ENCODE data around the gene FLOT2. TPM values are rescaled to one million over a fixed set of nuclear protein-coding genes. Genes with fewer than 3 reads are reported as not detected.
A peak's percentile ranks its signal among the peaks of the same experiment; 100 is the strongest.

Gene FLOT2
- polyA plus RNA-seq, 2 donors = 33.0 to 52.3 TPM

GRCh38 chr17:28864991-28865849 is 32.3 kb downstream of the FLOT2 start:
- H3K27me3 ChIP-seq (ENCODE audit: control insufficient read depth in 1 of 2, insufficient read depth in 2 of 2, low read length in 2 of 2) = no peaks in the 10 kb centered on the region
- no peaks in the 10 kb centered on the region for H3K4me1 ChIP-seq (ENCODE audit: control insufficient read depth in 2 of 2, insufficient read depth in 2 of 2, low read length in 1 of 2)
- no peak overlapping the region for H3K27ac ChIP-seq (ENCODE audit: low read depth in 2 of 2, low read length in 1 of 2)
- no peak overlapping the region for H3K4me3 ChIP-seq (ENCODE audit: low read depth in 1 of 2, low read length in 2 of 2)
- no peaks in the 10 kb centered on the region for H3K9me3 ChIP-seq (ENCODE audit: control insufficient read depth in 2 of 2, insufficient read depth in 1 of 2, low read depth in 1 of 2, low read length in 1 of 2)
- peaks cover 6 to 11% of the 10 kb centered on the region in 2 donors for H3K36me3 ChIP-seq (ENCODE audit: control insufficient read depth in 2 of 2, insufficient read depth in 2 of 2, low read length in 1 of 2)
- WGBS, 2 donors = 73 to 82% methylated on average over 10 to 11 of the region's 11 CpGs

- Histone ChIP-seq H3K27ac (ENCODE audit: low read depth in 2 of 2, low read length in 1 of 2) (no peak overlapping the region), H3K9me3 (ENCODE audit: control insufficient read depth in 2 of 2, insufficient read depth in 1 of 2, low read depth in 1 of 2, low read length in 1 of 2) (no peaks in the 10 kb centered on the region), H3K36me3 (ENCODE audit: control insufficient read depth in 2 of 2, insufficient read depth in 2 of 2, low read length in 1 of 2) (peaks cover 6 to 13% of the 10 kb centered on the region in 2 donors), H3K27me3 (ENCODE audit: control insufficient read depth in 1 of 2, insufficient read depth in 2 of 2, low read length in 2 of 2) (no peaks in the 10 kb centered on the region), H3K4me3 (ENCODE audit: low read depth in 1 of 2, low read length in 2 of 2) (no peak overlapping the region), H3K4me1 (ENCODE audit: control insufficient read depth in 2 of 2, insufficient read depth in 2 of 2, low read length in 1 of 2) (no peaks in the 10 kb centered on the region)
- WGBS, 2 donors = 91 to 96% methylated on average over 1 of the region's 1 CpG
Observed at GRCh38 chr17:28863953-28864352, 33.6 kb downstream of the FLOT2 start.

- Histone ChIP-seq H3K27me3 (ENCODE audit: control insufficient read depth in 1 of 2, insufficient read depth in 2 of 2, low read length in 2 of 2) (no peaks in the 10 kb centered on the region), H3K9me3 (ENCODE audit: control insufficient read depth in 2 of 2, insufficient read depth in 1 of 2, low read depth in 1 of 2, low read length in 1 of 2) (no peaks in the 10 kb centered on the region), H3K36me3 (ENCODE audit: control insufficient read depth in 2 of 2, insufficient read depth in 2 of 2, low read length in 1 of 2) (peaks cover 9 to 19% of the 10 kb centered on the region in 2 donors), H3K4me3 (ENCODE audit: low read depth in 1 of 2, low read length in 2 of 2) (no peak overlapping the region), H3K4me1 (ENCODE audit: control insufficient read depth in 2 of 2, insufficient read depth in 2 of 2, low read length in 1 of 2) (no peaks in the 10 kb centered on the region), H3K27ac (ENCODE audit: low read depth in 2 of 2, low read length in 1 of 2) (no peak overlapping the region)
- WGBS, 2 donors = 94 to 96% methylated on average over 3 of the region's 3 CpGs
Observed at GRCh38 chr17:28862561-28862960, 35.0 kb downstream of the FLOT2 start.

DNA sequence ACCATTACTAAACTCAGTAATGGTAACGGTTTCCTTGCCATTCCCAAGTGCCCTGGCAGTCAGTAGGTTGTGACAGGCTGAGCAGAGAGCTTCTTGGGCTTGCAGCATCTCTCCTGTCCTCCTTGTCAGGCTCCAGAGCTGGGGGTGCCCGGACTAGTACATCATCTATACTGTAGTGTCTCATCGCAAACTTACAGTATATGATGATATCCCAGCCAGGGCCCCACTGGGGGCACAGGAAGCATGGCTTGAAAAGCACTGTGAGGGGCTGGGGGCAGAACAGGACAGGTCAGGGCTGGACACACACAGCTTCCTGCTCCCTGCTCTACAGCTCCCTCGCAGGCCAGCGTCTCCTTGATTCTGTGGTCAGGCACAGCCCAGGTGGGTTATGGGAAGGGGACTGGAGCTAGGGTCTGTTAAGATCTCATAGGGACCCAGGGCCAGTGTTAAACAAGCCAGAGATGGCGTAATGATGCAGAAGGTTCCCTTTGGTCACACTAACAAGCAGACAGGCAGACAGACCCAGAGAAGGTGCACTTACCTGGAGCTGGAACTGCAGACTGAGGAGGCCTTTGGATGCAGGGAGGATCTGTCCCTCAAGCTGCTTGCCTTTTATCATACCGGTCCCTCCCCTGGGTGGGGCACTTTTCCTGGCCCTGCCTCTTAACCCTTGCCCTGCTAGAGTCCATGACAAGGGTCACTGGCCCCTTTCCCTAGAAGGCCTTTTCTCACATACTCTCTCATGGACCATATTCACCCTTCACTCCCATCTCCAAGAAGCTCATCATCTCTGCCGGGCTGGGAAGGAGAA is 35.9 kb downstream of the FLOT2 start:
- Histone ChIP-seq H3K27me3 (ENCODE audit: control insufficient read depth in 1 of 2, insufficient read depth in 2 of 2, low read length in 2 of 2) (no peaks in the 10 kb centered on the region), H3K4me3 (ENCODE audit: low read depth in 1 of 2, low read length in 2 of 2) (no peak overlapping the region), H3K36me3 (ENCODE audit: control insufficient read depth in 2 of 2, insufficient read depth in 2 of 2, low read length in 1 of 2) (peaks cover 9 to 19% of the 10 kb centered on the region in 2 donors), H3K27ac (ENCODE audit: low read depth in 2 of 2, low read length in 1 of 2) (no peak overlapping the region), H3K4me1 (ENCODE audit: control insufficient read depth in 2 of 2, insufficient read depth in 2 of 2, low read length in 1 of 2) (no peaks in the 10 kb centered on the region), H3K9me3 (ENCODE audit: control insufficient read depth in 2 of 2, insufficient read depth in 1 of 2, low read depth in 1 of 2, low read length in 1 of 2) (no peaks in the 10 kb centered on the region)
- 70 to 73% methylated on average over 8 of the region's 8 CpGs for WGBS, 2 donors

GRCh38 chr17:28860363-28860808 is 37.1 kb downstream of the FLOT2 start:
- no peak overlapping the region for H3K27ac ChIP-seq (ENCODE audit: low read depth in 2 of 2, low read length in 1 of 2)
- no peaks in the 10 kb centered on the region for H3K4me1 ChIP-seq (ENCODE audit: control insufficient read depth in 2 of 2, insufficient read depth in 2 of 2, low read length in 1 of 2)
- no peak overlapping the region for H3K4me3 ChIP-seq (ENCODE audit: low read depth in 1 of 2, low read length in 2 of 2)
- H3K27me3 ChIP-seq (ENCODE audit: control insufficient read depth in 1 of 2, insufficient read depth in 2 of 2, low read length in 2 of 2) = no peaks in the 10 kb centered on the region
- H3K36me3 ChIP-seq (ENCODE audit: control insufficient read depth in 2 of 2, insufficient read depth in 2 of 2, low read length in 1 of 2) = peaks cover 9 to 24% of the 10 kb centered on the region in 2 donors
- no peaks in the 10 kb centered on the region for H3K9me3 ChIP-seq (ENCODE audit: control insufficient read depth in 2 of 2, insufficient read depth in 1 of 2, low read depth in 1 of 2, low read length in 1 of 2)
- WGBS, 2 donors = 91 to 95% methylated on average over 4 of the region's 4 CpGs

DNA sequence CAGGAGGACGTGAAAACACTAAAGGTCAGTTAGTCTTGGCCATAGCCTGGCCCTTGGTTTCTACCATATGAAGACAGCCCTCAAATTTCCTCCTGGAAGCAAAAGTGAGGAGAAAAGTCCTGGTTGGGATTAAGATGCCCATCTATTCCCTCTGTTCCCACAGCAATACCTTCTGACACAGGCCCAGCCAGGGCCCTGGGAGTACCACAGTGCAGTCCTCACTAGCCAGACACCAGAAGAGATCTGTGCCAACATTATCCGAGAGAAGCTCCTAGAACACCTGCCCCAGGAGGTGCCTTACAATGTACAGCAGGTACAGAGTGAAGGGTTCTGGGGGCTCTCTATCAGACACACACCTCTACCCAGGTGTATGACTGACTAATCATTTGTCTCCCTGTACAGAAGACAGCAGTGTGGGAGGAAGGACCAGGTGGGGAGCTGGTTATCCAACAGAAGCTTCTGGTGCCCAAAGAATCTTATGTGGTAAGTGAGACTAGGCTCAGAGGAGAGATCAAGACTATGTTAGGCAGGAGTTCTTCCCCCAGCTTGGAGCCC is 38.7 kb downstream of the FLOT2 start:
- Histone ChIP-seq H3K4me3 (ENCODE audit: low read depth in 1 of 2, low read length in 2 of 2) (no peak overlapping the region), H3K27ac (ENCODE audit: low read depth in 2 of 2, low read length in 1 of 2) (no peak overlapping the region), H3K27me3 (ENCODE audit: control insufficient read depth in 1 of 2, insufficient read depth in 2 of 2, low read length in 2 of 2) (no peaks in the 10 kb centered on the region), H3K9me3 (ENCODE audit: control insufficient read depth in 2 of 2, insufficient read depth in 1 of 2, low read depth in 1 of 2, low read length in 1 of 2) (no peaks in the 10 kb centered on the region), H3K36me3 (ENCODE audit: control insufficient read depth in 2 of 2, insufficient read depth in 2 of 2, low read length in 1 of 2) (peaks cover 9 to 24% of the 10 kb centered on the region in 2 donors), H3K4me1 (ENCODE audit: control insufficient read depth in 2 of 2, insufficient read depth in 2 of 2, low read length in 1 of 2) (peaks cover 0 to 3% of the 10 kb centered on the region in 2 donors)
- WGBS, 2 donors = 47 to 63% methylated on average over 2 of the region's 2 CpGs

GRCh38 chr17:28857905-28858800 is 39.4 kb downstream of the FLOT2 start:
- Histone ChIP-seq H3K36me3 (ENCODE audit: control insufficient read depth in 2 of 2, insufficient read depth in 2 of 2, low read length in 1 of 2) (peaks cover 9 to 24% of the 10 kb centered on the region in 2 donors), H3K27ac (ENCODE audit: low read depth in 2 of 2, low read length in 1 of 2) (no peak overlapping the region), H3K27me3 (ENCODE audit: control insufficient read depth in 1 of 2, insufficient read depth in 2 of 2, low read length in 2 of 2) (no peaks in the 10 kb centered on the region), H3K4me3 (ENCODE audit: low read depth in 1 of 2, low read length in 2 of 2) (no peak overlapping the region), H3K9me3 (ENCODE audit: control insufficient read depth in 2 of 2, insufficient read depth in 1 of 2, low read depth in 1 of 2, low read length in 1 of 2) (no peaks in the 10 kb centered on the region), H3K4me1 (ENCODE audit: control insufficient read depth in 2 of 2, insufficient read depth in 2 of 2, low read length in 1 of 2) (peaks cover 0 to 3% of the 10 kb centered on the region in 2 donors)
- 84 to 87% methylated on average over 3 of the region's 3 CpGs for WGBS, 2 donors

DNA sequence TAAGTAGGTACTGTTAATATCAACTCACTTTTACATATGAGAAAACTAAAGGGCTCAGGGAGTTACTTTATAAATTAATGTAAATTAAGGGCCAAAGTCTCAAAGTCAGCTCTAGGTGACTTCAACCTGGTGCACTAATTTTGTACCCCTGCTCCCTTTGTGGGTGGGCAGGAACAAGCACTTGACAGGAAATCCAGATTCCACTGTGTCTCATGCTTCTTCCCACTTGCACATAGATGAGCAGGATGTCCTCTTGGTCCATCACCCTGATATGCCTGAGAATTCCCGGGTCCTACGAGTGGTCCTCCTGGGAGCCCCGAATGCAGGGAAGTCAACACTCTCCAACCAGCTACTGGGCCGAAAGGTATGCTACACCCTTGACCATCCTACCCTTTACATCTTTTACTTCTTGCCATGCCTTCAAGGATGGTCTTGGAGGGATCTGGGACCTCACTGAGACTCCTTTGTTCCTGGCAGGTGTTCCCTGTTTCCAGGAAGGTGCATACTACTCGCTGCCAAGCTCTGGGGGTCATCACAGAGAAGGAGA is 41.4 kb downstream of the FLOT2 start:
- Histone ChIP-seq H3K4me3 (ENCODE audit: low read depth in 1 of 2, low read length in 2 of 2) (peak overlapping the region in 1 of 2 donors; percentile 98), H3K36me3 (ENCODE audit: control insufficient read depth in 2 of 2, insufficient read depth in 2 of 2, low read length in 1 of 2) (peaks cover 9 to 18% of the 10 kb centered on the region in 2 donors), H3K9me3 (ENCODE audit: control insufficient read depth in 2 of 2, insufficient read depth in 1 of 2, low read depth in 1 of 2, low read length in 1 of 2) (no peaks in the 10 kb centered on the region), H3K27me3 (ENCODE audit: control insufficient read depth in 1 of 2, insufficient read depth in 2 of 2, low read length in 2 of 2) (no peaks in the 10 kb centered on the region), H3K27ac (ENCODE audit: low read depth in 2 of 2, low read length in 1 of 2) (no peak overlapping the region), H3K4me1 (ENCODE audit: control insufficient read depth in 2 of 2, insufficient read depth in 2 of 2, low read length in 1 of 2) (peaks cover 0 to 3% of the 10 kb centered on the region in 2 donors)
- 89 to 90% methylated on average over 5 of the region's 5 CpGs for WGBS, 2 donors

Data from esophagus (tissue), 2 donors.